B cell (primary cell): Measurements from ENCODE around the gene CATSPERE. TPM values are rescaled to one million over a fixed set of nuclear protein-coding genes. Genes with fewer than 3 reads are reported as not detected.

Source experiments
- ATAC-seq: fragments of 200-7000 bp; cut with Tn5 transposase; one replicate; pipeline ENCODE4 v1.10.0; 2021; ENCODE audit warnings: low read depth, mild to moderate bottlenecking, moderate number of reproducible peaks, moderate library complexity
- CTCF ChIA-PET: fragments of 350-600 bp; sonication (Branson Sonifier 250); formaldehyde crosslinking; loops from one replicate; lab custom pipeline; 2021; ENCODE audit warnings: antibody characterized with exemption, inconsistent platforms; lab: Charles Lee
- POLR2A ChIA-PET: fragments of 350-600 bp; sonication (Branson Sonifier 250); formaldehyde crosslinking; loops from one replicate; lab custom pipeline; 2021; ENCODE audit warnings: antibody characterized with exemption; lab: Charles Lee
- DNase-seq: peaks from one replicate; pipeline ENCODE4 v3.0.0; 2013
- H2AFZ ChIP-seq: 2 replicates; pipeline ENCODE4 v1.6.1; 2012; ENCODE audit warnings: mild to moderate bottlenecking, low read depth, low read length; ENCODE audit not compliant: insufficient read depth, poor library complexity, severe bottlenecking
- H3K27ac ChIP-seq, 2 donors: 1 replicate in 1 of 2; 2 replicates in 1 of 2; pipeline ENCODE4 v1.5.1; 2012 to 2013; ENCODE audit warnings: low read length in 2 of 2, mild to moderate bottlenecking in 2 of 2, moderate library complexity in 1 of 2
- H3K27me3 ChIP-seq, 4 experiments: fragments of 200-600 bp in 1 of 4; sonication (generic) in 1 of 4; replicated peaks in 1 of 4; 1 replicate in 2 of 4; 2 replicates in 2 of 4; pipeline versions ENCODE4 v1.6.1 to v1.7.0; 2013 to 2016; ENCODE audit warnings: low read length in 3 of 4, mild to moderate bottlenecking in 2 of 4, mixed read lengths in 1 of 4, moderate library complexity in 1 of 4; ENCODE audit not compliant: insufficient read depth in 4 of 4, control insufficient read depth in 3 of 4; ENCODE audit errors: control extremely low read depth in 1 of 4
- H3K36me3 ChIP-seq, 2 experiments: replicated peaks in 1 of 2; 1 replicate in 1 of 2; 2 replicates in 1 of 2; pipeline versions ENCODE4 v1.6.1 to v1.7.1; 2013; ENCODE audit warnings: low read length in 1 of 2; ENCODE audit not compliant: insufficient read depth in 2 of 2, control insufficient read depth in 1 of 2; ENCODE audit errors: control extremely low read depth in 1 of 2, extremely low read depth in 1 of 2
- H3K4me1 ChIP-seq, 2 donors: fragments of 200-600 bp in 1 of 2; sonication (generic) in 1 of 2; 1 replicate in 1 of 2; 2 replicates in 1 of 2; pipeline versions ENCODE4 v1.5.1 to v1.6.1; 2013 to 2017; ENCODE audit warnings: low read length in 2 of 2; ENCODE audit not compliant: control insufficient read depth in 2 of 2, insufficient read depth in 2 of 2
- H3K4me2 ChIP-seq: replicated peaks from 2 replicates; pipeline ENCODE3; 2012; ENCODE audit warnings: mild to moderate bottlenecking, low read depth, low read length; ENCODE audit not compliant: poor library complexity, severe bottlenecking
- H3K4me3 ChIP-seq, 5 experiments: fragments of 200-600 bp in 1 of 5; sonication (generic) in 1 of 5; 1 replicate in 3 of 5; 2 replicates in 2 of 5; pipeline versions ENCODE4 v1.5.1 to v1.7.0; 2011 to 2016; ENCODE audit warnings: low read length in 4 of 5, mild to moderate bottlenecking in 4 of 5, low read depth in 2 of 5, control low read depth in 1 of 5, moderate library complexity in 1 of 5; ENCODE audit not compliant: insufficient read depth in 1 of 5; ENCODE audit errors: control extremely low read depth in 1 of 5, extremely low read depth in 1 of 5
- H3K79me2 ChIP-seq: fragments of 200-600 bp; sonication (generic); one replicate; pipeline ENCODE4 v1.6.0; 2016; ENCODE audit warnings: low read length; ENCODE audit not compliant: control insufficient read depth, insufficient read depth
- H3K9ac ChIP-seq: fragments of 200-600 bp; sonication (generic); 2 replicates; pipeline ENCODE4 v1.6.1; 2017; ENCODE audit warnings: mild to moderate bottlenecking, low read length, moderate library complexity
- H3K9me3 ChIP-seq, 3 donors: one replicate each; pipeline versions ENCODE4 v1.6.1 to v1.7.1; 2013; ENCODE audit warnings: low read length in 2 of 3; ENCODE audit not compliant: control insufficient read depth in 2 of 3, insufficient read depth in 1 of 3; ENCODE audit errors: control extremely low read depth in 1 of 3
- H4K20me1 ChIP-seq: 2 replicates; pipeline ENCODE4 v1.6.0; 2012; ENCODE audit warnings: mild to moderate bottlenecking, low read length; ENCODE audit not compliant: insufficient read depth, control insufficient read depth, poor library complexity, severe bottlenecking
- H3K27ac Mint-ChIP-seq: one replicate; pipeline ENCODE4 v1.8.0; 2021; ENCODE audit warnings: mixed read lengths
- H3K27me3 Mint-ChIP-seq: one replicate; pipeline ENCODE4 v1.8.0; 2021; ENCODE audit warnings: mixed read lengths
- H3K4me1 Mint-ChIP-seq: one replicate; pipeline ENCODE4 v1.8.0; 2021; ENCODE audit warnings: mixed read lengths
- H3K4me3 Mint-ChIP-seq: one replicate; pipeline ENCODE4 v1.8.0; 2021; ENCODE audit warnings: mixed read lengths
- H3K9me3 Mint-ChIP-seq: one replicate; pipeline ENCODE4 v1.8.0; 2022; ENCODE audit warnings: mixed read lengths; ENCODE audit not compliant: insufficient read depth
- CTCF ChIP-seq: fragments of 200-600 bp; IDR thresholded peaks from one replicate; pipeline ENCODE4 v1.8.0; 2022; ENCODE audit warnings: antibody characterized with exemption, mild to moderate bottlenecking
- EZH2 ChIP-seq: IDR thresholded peaks from 2 replicates; pipeline ENCODE4 v1.6.1; 2012; ENCODE audit warnings: borderline replicate concordance, low read depth, mild to moderate bottlenecking, moderate library complexity, low read length; ENCODE audit not compliant: insufficient read depth, poor library complexity, severe bottlenecking
- WGBS: methylation state at CpG from one replicate; pipeline ENCODE4 v1.1.5; 2013; ENCODE audit warnings: missing lambda C conversion rate; ENCODE audit not compliant: insufficient coverage; 5-methylcytosine and 5-hydroxymethylcytosine counted together
- intact Hi-C: fragments of 100-400 bp; cut with micrococcal nuclease; formaldehyde crosslinking; loops from one replicate; pipeline ENCODE4 v1.10.0; 2022
- polyA plus RNA-seq: library from polyadenylated mRNA; depleted of rRNA; stranded (reverse); fragments of >200 nt; gene quantifications from 2 replicates; pipeline ENCODE4 v1.2.3, GENCODE V29; 2012
- total RNA-seq, 2 donors: library from RNA; stranded (reverse); fragments of 120-200 nt in 1 of 2; gene quantifications; 1 replicate in 1 of 2; 2 replicates in 1 of 2; pipeline versions ENCODE4 v1.2.3 to v1.2.4, GENCODE V29; 2013 to 2022

Gene CATSPERE
- total and polyA plus RNA-seq, 2 donors (not counting 1 experiment from before 2014, with no cell fraction given), result 0.82 to 3.1 TPM

DNA sequence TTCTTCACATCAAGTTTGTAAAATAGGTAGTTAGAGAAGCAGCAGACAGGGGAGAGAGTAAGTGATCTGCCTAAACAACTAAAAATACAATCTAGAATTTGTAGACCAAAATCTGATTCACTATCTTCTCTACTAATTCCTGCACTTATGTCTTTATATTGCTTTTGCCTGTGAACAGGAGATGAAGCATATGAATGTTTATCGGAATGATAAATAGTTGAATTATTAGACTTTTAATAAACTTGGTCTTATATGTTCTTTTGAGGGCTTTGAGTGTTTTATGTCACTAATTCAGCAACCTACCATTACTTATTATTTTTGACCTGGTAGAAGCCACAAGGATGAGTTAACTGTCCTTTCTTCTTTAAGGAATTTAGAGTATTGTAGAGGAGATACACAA lies 194.1 kb downstream of the CATSPERE start:
- no CpG with 5 or more reads among the region's 1 CpG for WGBS
- CTCF ChIA-PET, result interaction anchor here (2.4 kb wide), 1 partner anchor 10 kb away, joined by 11 read pairs; no protein-coding TSS in a partner anchor
- no peak overlapping the region for H3K4me3 ChIP-seq

GRCh38 chr1:244657421-244657820 lies 196.3 kb downstream of the CATSPERE start:
- Histone ChIP-seq H3K27ac (no peak overlapping the region), H3K36me3 (peaks cover 0 to 21% of the 10 kb centered on the region in 2 experiments), H3K9ac (no peak overlapping the region), H3K4me2 (no peak overlapping the region), H3K9me3 (no peaks in the 10 kb centered on the region), H2AFZ (no peak overlapping the region), H3K4me3 (no peak overlapping the region), H4K20me1 (peaks cover 17% of the 10 kb centered on the region), H3K27me3 (no peaks in the 10 kb centered on the region), H3K79me2 (peaks cover 84% of the 10 kb centered on the region), H3K4me1 (peaks cover 17 to 23% of the 10 kb centered on the region in 2 donors)
- DNase-seq (no peak), ATAC-seq (no peak)
- ChIA-PET POLR2A (no interaction called here), CTCF (no interaction called here)
- H3K27ac Mint-ChIP-seq, result no peak overlapping the region
- peaks cover 31% of the 10 kb centered on the region for H3K4me1 Mint-ChIP-seq
- no peaks in the 10 kb centered on the region for H3K27me3 Mint-ChIP-seq
- intact Hi-C loops, result no loop called here
- whole genome bisulfite sequencing, result no CpG with 5 or more reads among the region's 3 CpGs
- TF ChIP-seq CTCF, result no peak
- no peak for TF ChIP-seq EZH2
- H3K9me3 Mint-ChIP-seq, result no peaks in the 10 kb centered on the region
- H3K4me3 Mint-ChIP-seq, result no peak overlapping the region

More for the DNA sequence above, 194.1 kb downstream of the CATSPERE start:
- no peak overlapping the region for H3K27ac ChIP-seq
- H3K9me3 Mint-ChIP-seq, result no peaks in the 10 kb centered on the region
- peak overlapping the region; percentile 73 for H3K4me2 ChIP-seq
- intact Hi-C loops, result no loop called here
- no peak for DNase-seq
- H3K79me2 ChIP-seq, result peaks cover 69% of the 10 kb centered on the region
- ATAC-seq, result no peak
- H3K9ac ChIP-seq, result peak overlapping the region; percentile 91
- peaks cover 32% of the 10 kb centered on the region for H3K4me1 Mint-ChIP-seq
- H3K9me3 ChIP-seq, result no peaks in the 10 kb centered on the region
- TF ChIP-seq EZH2, result no peak
- H2AFZ ChIP-seq, result no peak overlapping the region
- H3K4me3 Mint-ChIP-seq, result no peak overlapping the region
- peaks cover 23 to 24% of the 10 kb centered on the region in 2 donors for H3K4me1 ChIP-seq
- H3K36me3 ChIP-seq, result peaks cover 0 to 21% of the 10 kb centered on the region in 2 experiments
- POLR2A ChIA-PET, result no interaction called here
- H4K20me1 ChIP-seq, result peaks cover 16% of the 10 kb centered on the region
- no peaks in the 10 kb centered on the region for H3K27me3 Mint-ChIP-seq
- no peaks in the 10 kb centered on the region for H3K27me3 ChIP-seq
- no peak overlapping the region for H3K27ac Mint-ChIP-seq
